Activated CD8-positive, alpha-beta T cell treated with anti-CD3 and anti-CD28 coated beads for 36 hours (primary cell): ENCODE results near the gene SERTAD3. TPM values are rescaled to one million over a fixed set of nuclear protein-coding genes. Genes with fewer than 3 reads are reported as not detected.
A peak's percentile ranks its signal among the peaks of the same experiment; 100 is the strongest.
"Not testable (repeated sequence)": the region's sequence is repeated elsewhere in the genome, so short reads cannot be mapped to it uniquely, and the experiment has no call there.

Experiments used
- ATAC-seq: fragments of 200-7000 bp; cut with Tn5 transposase; one replicate; pipeline ENCODE4 v1.10.0; 2021; ENCODE audit warnings: mild to moderate bottlenecking, moderate library complexity
- CTCF ChIA-PET: fragments of 350-600 bp; sonication (Branson Sonifier 250); formaldehyde crosslinking; loops from one replicate; lab custom pipeline; 2021; ENCODE audit warnings: antibody characterized with exemption; lab: Charles Lee
- POLR2A ChIA-PET: fragments of 350-600 bp; sonication (Branson Sonifier 250); formaldehyde crosslinking; loops from one replicate; lab custom pipeline; 2021; ENCODE audit warnings: antibody characterized with exemption; lab: Charles Lee
- DNase-seq: peaks from one replicate; pipeline ENCODE4 v3.0.0-alpha.2; 2020
- H3K27ac Mint-ChIP-seq: one replicate; pipeline ENCODE4 v1.8.0; 2021; ENCODE audit warnings: mild to moderate bottlenecking, mixed read lengths
- H3K27me3 Mint-ChIP-seq: one replicate; pipeline ENCODE4 v1.8.0; 2021; ENCODE audit warnings: mixed read lengths
- H3K36me3 Mint-ChIP-seq: one replicate; pipeline ENCODE4 v1.8.0; 2021; ENCODE audit warnings: low read depth, mixed read lengths
- H3K4me1 Mint-ChIP-seq: one replicate; pipeline ENCODE4 v1.8.0; 2021; ENCODE audit warnings: low read depth, mixed read lengths
- H3K4me3 Mint-ChIP-seq: one replicate; pipeline ENCODE4 v1.8.0; 2021; ENCODE audit warnings: mild to moderate bottlenecking, moderate library complexity, mixed read lengths
- H3K9me3 Mint-ChIP-seq: one replicate; pipeline ENCODE4 v1.8.0; 2021; ENCODE audit warnings: mixed read lengths
- CTCF ChIP-seq: fragments of 200-600 bp; IDR thresholded peaks from one replicate; pipeline ENCODE4 v1.8.0; 2022; ENCODE audit warnings: antibody characterized with exemption, mild to moderate bottlenecking
- intact Hi-C: fragments of 100-400 bp; cut with micrococcal nuclease; formaldehyde crosslinking; loops from one replicate; pipeline ENCODE4 v1.10.0; 2022
- total RNA-seq, 2 experiments: library from RNA; stranded (reverse); gene quantifications; one replicate each; pipeline ENCODE4 v1.2.3, GENCODE V29; 2021

SERTAD3 gene
- total RNA-seq = 10 to 100 TPM in 1 of 2 experiments, 1 to 10 TPM in 1; 8.8 to 11.2 TPM

- POLR2A ChIA-PET = interaction anchor here (1.4 to 2.9 kb wide), 5 partner anchors 17 to 127 kb away, joined by 4 to 29 read pairs (median 8); partner anchors contain the start of genes BLVRB and SERTAD1
- CTCF ChIA-PET = interaction anchor here (1.1 to 4.1 kb wide), 7 partner anchors 18 to 160 kb away, joined by 3 to 25 read pairs (median 6); partner anchors contain the start of gene SERTAD1
- peaks cover 26% of the 10 kb centered on the region for H3K4me1 Mint-ChIP-seq
Observed at GRCh38 chr19:40444000-40444824, at the start of gene SERTAD3. TSS of gene SERTAD3 (minus strand) at chr19:40444335. CDS start at chr19:40442080, 2,255 bp downstream.

GRCh38 chr19:40493778-40494177 lies 49.6 kb upstream of the SERTAD3 start:
- Mint-ChIP-seq H3K27ac (no peak overlapping the region), H3K4me3 (no peak overlapping the region)
- CTCF ChIA-PET = interaction anchor here (1.0 to 1.7 kb wide), 2 partner anchors 16 to 188 kb away, joined by 3 to 4 read pairs; no protein-coding TSS in a partner anchor

More at GRCh38 chr19:40444000-40444824, at the start of gene SERTAD3:
- peak within 1 kb of the TSS; percentile 92 for H3K4me3 Mint-ChIP-seq
- peaks cover 5% of the 10 kb centered on the region for H3K36me3 Mint-ChIP-seq
- TF ChIP-seq CTCF = no peak
- intact Hi-C loops = loop anchor here (1.0 kb wide), 1 partner anchor 19 kb away; the partner anchor contains the start of gene SERTAD1
- no peaks in the 10 kb centered on the region for H3K27me3 Mint-ChIP-seq
- ATAC-seq = peak; percentile 75
- peak within 1 kb of the TSS; percentile 93 for H3K27ac Mint-ChIP-seq
- peak; percentile 98 for DNase-seq
- no peaks in the 10 kb centered on the region for H3K9me3 Mint-ChIP-seq

GRCh38 chr19:40492274-40492673 lies 48.1 kb upstream of the SERTAD3 start:
- TF ChIP-seq CTCF = no peak
- no peak overlapping the region for H3K4me3 Mint-ChIP-seq
- CTCF ChIA-PET = interaction anchor here (1.7 kb wide), 1 partner anchor 187 kb away, joined by 4 read pairs; no protein-coding TSS in a partner anchor
- peaks cover 6% of the 10 kb centered on the region for H3K4me1 Mint-ChIP-seq
- intact Hi-C loops = no loop called here
- no peaks in the 10 kb centered on the region for H3K36me3 Mint-ChIP-seq
- H3K27me3 Mint-ChIP-seq = peaks cover 13% of the 10 kb centered on the region
- POLR2A ChIA-PET = no interaction called here
- no peak for ATAC-seq
- DNase-seq = no peak
- H3K9me3 Mint-ChIP-seq = no peaks in the 10 kb centered on the region
- no peak overlapping the region for H3K27ac Mint-ChIP-seq

More at GRCh38 chr19:40493778-40494177, 49.6 kb upstream of the SERTAD3 start:
- DNase-seq (no peak), ATAC-seq (no peak)
- Mint-ChIP-seq H3K27me3 (peaks cover 5% of the 10 kb centered on the region), H3K4me1 (no peaks in the 10 kb centered on the region), H3K9me3 (no peaks in the 10 kb centered on the region), H3K36me3 (no peaks in the 10 kb centered on the region)
- TF ChIP-seq CTCF = no peak
- POLR2A ChIA-PET = no interaction called here
- intact Hi-C loops = no loop called here

- no peaks in the 10 kb centered on the region for H3K9me3 Mint-ChIP-seq
- no peak for TF ChIP-seq CTCF
- intact Hi-C loops = no loop called here
- no peaks in the 10 kb centered on the region for H3K36me3 Mint-ChIP-seq
- ChIA-PET CTCF (no interaction called here), POLR2A (no interaction called here)
- ATAC-seq = no peak
- no peak for DNase-seq
- peaks cover 6% of the 10 kb centered on the region for H3K4me1 Mint-ChIP-seq
- H3K27me3 Mint-ChIP-seq = peaks cover 17% of the 10 kb centered on the region
- no peak overlapping the region for H3K4me3 Mint-ChIP-seq
- no peak overlapping the region for H3K27ac Mint-ChIP-seq
Observed at GRCh38 chr19:40489882-40490230, 45.7 kb upstream of the SERTAD3 start.

GRCh38 chr19:40486017-40486416 lies 41.9 kb upstream of the SERTAD3 start:
- DNase-seq (no peak), ATAC-seq (no peak)
- no peak overlapping the region for H3K4me3 Mint-ChIP-seq
- ChIA-PET CTCF (no interaction called here), POLR2A (interaction anchor here (0.6 to 0.7 kb wide), 2 partner anchors 93 to 237 kb away, joined by 3 read pairs; no protein-coding TSS in a partner anchor)
- intact Hi-C loops = no loop called here
- no peaks in the 10 kb centered on the region for H3K9me3 Mint-ChIP-seq
- TF ChIP-seq CTCF = no peak
- H3K36me3 Mint-ChIP-seq = no peaks in the 10 kb centered on the region
- H3K4me1 Mint-ChIP-seq = peaks cover 6% of the 10 kb centered on the region
- peaks cover 18% of the 10 kb centered on the region for H3K27me3 Mint-ChIP-seq
- H3K27ac Mint-ChIP-seq = no peak overlapping the region

GRCh38 chr19:40475878-40476644 lies 31.9 kb upstream of the SERTAD3 start:
- peak; percentile 53 for ATAC-seq
- H3K9me3 Mint-ChIP-seq, H3K4me3 Mint-ChIP-seq, H3K27me3 Mint-ChIP-seq, intact Hi-C loops, H3K4me1 Mint-ChIP-seq, H3K27ac Mint-ChIP-seq, H3K36me3 Mint-ChIP-seq, POLR2A ChIA-PET, DNase-seq: not testable (repeated sequence)
- CTCF ChIA-PET = interaction anchor here (1.4 kb wide), 1 partner anchor 159 kb away, joined by 4 read pairs; no protein-coding TSS in a partner anchor
